D721Med (cell line): ENCODE measurements around the gene VWA3B.

ENCODE experiments used
- DNase-seq: peaks from one replicate; pipeline ENCODE4 v3.0.0; 2011; ENCODE audit warnings: low spot score; ENCODE audit not compliant: insufficient read length
- FAIRE-seq: peaks from 2 replicates; lab custom pipeline; 2011; peaks lifted over from hg19 to GRCh38; lab: Jason Lieb, UNC
- TF ChIP-seq, protein P1 (sequence below): IDR thresholded peaks from 2 replicates; pipeline ENCODE4 v1.5.1; 2012; ENCODE audit warnings: mild to moderate bottlenecking, control low read depth; ENCODE audit not compliant: insufficient read depth; ENCODE audit errors: missing control alignments

Gene VWA3B

DNA sequence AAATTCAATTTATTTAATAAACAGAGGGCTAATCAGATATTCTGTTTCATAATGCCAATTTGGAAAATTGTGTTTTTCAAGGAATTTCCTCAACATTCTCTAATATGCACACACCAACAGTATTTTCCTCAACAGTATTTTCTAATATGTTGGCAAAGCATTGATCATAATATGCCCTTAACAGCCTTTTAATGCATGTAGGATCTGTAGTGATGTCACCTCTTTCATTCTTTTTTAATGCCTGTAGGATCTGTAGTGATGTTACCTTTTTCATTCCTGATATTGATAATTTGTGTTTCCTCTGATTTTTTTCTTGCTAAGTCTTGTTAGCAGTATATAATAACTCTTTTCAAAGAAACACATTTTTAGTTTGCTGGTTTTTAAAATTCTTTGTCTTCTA lies 15.9 kb downstream of the VWA3B start:
- TF ChIP-seq, protein P1, sequence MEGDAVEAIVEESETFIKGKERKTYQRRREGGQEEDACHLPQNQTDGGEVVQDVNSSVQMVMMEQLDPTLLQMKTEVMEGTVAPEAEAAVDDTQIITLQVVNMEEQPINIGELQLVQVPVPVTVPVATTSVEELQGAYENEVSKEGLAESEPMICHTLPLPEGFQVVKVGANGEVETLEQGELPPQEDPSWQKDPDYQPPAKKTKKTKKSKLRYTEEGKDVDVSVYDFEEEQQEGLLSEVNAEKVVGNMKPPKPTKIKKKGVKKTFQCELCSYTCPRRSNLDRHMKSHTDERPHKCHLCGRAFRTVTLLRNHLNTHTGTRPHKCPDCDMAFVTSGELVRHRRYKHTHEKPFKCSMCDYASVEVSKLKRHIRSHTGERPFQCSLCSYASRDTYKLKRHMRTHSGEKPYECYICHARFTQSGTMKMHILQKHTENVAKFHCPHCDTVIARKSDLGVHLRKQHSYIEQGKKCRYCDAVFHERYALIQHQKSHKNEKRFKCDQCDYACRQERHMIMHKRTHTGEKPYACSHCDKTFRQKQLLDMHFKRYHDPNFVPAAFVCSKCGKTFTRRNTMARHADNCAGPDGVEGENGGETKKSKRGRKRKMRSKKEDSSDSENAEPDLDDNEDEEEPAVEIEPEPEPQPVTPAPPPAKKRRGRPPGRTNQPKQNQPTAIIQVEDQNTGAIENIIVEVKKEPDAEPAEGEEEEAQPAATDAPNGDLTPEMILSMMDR, result no peak
- DNase-seq (no peak), FAIRE-seq (no peak)

DNA sequence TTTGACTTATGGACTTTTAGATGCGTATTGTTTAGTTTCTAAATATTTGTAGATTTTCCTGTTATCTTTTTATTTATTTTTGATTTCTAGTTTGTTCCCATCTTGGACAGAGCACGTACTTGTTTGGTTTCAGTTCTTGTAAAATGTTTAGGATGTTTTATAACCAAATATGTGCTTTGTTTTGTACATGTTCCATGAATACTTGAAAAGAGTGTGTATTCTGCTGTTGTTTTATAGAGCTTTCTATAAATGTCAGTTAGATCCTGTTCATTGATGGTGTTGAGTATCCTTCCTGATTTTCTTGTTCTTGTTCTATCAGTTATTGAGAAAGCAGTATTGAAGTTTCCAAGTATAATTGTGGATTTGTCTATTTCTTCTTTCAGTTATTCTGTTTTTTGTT lies 21.1 kb downstream of the VWA3B start:
- no peak for FAIRE-seq
- TF ChIP-seq, protein P1, result no peak

DNA sequence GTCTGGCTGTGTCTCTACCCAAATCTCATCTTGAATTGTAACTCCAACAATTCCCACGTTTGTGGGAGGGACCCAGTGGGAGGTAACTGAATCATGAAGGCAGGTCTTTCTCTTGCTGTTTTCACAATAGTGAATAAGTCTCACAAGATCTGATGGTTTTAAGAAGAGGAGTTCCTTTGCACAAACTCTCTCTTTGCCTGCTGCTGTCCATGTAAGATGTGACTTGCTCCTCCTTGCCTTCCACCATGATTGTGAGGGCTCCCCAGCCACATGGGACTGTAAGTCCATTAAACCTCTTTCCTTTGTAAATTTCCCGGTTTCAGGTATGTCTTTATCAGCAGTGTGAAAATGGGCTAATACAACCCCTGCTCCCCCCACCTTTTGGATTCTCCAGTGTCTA lies 23.8 kb downstream of the VWA3B start:
- TF ChIP-seq, protein P1, result no peak
- DNase-seq, result no peak
- no peak for FAIRE-seq

More for the DNA sequence above, 21.1 kb downstream of the VWA3B start:
- no peak for DNase-seq

DNA sequence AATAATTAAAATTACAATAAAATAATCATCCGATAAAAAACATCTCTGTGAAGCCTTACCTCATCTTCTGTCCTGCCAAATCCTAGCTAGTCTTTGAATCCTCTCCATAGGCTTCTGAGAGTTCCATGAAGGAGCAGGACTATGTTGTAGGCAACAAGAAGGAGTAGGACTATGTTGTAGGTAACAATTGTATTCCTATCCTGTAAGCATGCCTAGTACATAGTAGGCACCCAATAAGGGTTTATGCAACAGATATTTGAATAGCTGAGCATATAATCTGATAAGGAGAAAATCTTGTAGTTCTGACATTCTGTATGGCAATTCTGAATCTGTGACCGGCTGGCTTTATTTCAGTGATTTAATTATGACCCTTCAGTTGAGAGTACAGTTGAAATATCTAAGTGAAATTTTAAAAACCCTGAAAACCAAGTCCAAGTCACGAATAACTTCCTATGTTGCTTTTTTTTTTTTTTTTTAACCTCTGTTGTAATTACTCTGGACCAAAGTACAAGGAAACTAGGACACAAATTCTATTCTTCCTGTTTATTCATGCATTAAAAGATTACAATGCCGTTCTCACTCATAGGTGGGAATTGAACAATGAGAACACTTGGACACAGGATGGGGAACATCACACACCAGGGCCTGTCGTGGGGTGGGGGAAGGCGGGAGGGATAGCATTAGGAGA lies 27.8 kb downstream of the VWA3B start:
- DNase-seq (no peak), FAIRE-seq (no peak)
- TF ChIP-seq, protein P1, result no peak

DNA sequence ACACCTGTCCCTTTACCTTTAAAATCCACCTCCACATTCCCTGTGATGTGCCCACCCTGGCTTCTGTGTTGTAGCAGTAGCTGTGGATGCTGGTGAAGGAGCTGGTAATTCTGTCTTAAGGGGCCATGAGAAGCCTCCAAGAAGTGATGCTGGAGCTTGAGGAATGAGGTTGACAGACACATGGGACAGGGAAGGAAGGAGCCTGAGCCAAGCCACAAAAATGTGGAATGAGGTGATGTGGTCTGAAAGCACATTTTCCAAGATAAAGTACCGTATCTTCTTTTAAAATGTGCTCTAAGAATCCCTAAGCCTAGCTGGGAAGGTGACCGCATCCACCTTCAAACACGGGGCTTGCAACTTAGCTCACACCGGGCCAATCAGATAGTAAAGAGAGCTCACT lies 31.2 kb downstream of the VWA3B start:
- TF ChIP-seq, protein P1, result no peak
- no peak for DNase-seq
- no peak for FAIRE-seq

DNA sequence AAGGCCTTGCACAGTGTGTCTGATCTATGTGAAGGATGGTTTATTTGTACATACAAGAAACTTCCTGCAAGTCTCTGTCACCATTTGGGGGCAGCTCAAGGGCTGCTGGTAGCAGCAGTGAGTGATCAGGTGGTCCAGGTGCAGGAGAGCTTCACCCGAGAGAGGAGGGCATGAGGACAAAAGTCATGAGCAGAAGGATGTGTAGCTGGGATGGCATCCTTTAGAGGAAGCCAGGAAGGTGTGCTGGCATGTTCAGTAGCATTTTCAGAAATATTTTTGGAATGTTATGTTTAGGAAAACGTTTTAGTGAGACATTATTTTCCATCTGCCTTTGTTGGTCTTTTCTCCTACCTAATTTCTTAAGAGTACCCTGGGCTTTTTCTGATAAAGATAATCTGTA lies 31.9 kb downstream of the VWA3B start:
- TF ChIP-seq, protein P1, result no peak
- FAIRE-seq (no peak), DNase-seq (no peak)

DNA sequence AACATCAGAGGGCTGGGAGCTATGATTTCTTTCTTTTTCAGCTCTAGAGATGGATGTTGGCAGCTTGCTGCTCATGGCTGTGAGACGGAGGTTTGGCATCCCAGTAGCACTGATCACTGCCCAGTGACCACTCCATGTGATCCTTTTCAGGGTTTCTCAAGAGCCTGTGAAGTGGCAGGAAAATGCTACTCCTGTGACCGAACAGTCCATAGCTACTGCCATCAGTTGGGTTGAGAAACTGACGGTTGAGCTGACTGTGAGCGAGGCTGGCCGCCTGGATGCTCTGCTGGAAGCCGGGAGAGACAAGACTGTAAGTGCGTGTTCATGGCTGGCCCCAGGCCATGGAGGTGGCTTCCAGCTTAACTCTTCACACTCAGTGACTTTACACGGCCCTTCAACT lies 34.2 kb downstream of the VWA3B start:
- FAIRE-seq, result no peak
- no peak for DNase-seq
- TF ChIP-seq, protein P1, result no peak
